Neural cell (in vitro differentiated cells): ENCODE data around the gene VSIG10L2.

ENCODE experiments used
- POLR2AphosphoS5 ChIP-seq: IDR thresholded peaks from 2 replicates; pipeline ENCODE4 v1.6.1; 2012
- TAF1 ChIP-seq: IDR thresholded peaks from 2 replicates; pipeline ENCODE4 v1.6.1; 2012; ENCODE audit warnings: low read depth

- TF ChIP-seq TAF1 (no peak), POLR2AphosphoS5 (no peak)
Measured at GRCh38 chr11:125975634-125976033, 29.8 kb downstream of the VSIG10L2 start.
